ENCODE results near the gene KCNQ1.

Gene KCNQ1

DNA sequence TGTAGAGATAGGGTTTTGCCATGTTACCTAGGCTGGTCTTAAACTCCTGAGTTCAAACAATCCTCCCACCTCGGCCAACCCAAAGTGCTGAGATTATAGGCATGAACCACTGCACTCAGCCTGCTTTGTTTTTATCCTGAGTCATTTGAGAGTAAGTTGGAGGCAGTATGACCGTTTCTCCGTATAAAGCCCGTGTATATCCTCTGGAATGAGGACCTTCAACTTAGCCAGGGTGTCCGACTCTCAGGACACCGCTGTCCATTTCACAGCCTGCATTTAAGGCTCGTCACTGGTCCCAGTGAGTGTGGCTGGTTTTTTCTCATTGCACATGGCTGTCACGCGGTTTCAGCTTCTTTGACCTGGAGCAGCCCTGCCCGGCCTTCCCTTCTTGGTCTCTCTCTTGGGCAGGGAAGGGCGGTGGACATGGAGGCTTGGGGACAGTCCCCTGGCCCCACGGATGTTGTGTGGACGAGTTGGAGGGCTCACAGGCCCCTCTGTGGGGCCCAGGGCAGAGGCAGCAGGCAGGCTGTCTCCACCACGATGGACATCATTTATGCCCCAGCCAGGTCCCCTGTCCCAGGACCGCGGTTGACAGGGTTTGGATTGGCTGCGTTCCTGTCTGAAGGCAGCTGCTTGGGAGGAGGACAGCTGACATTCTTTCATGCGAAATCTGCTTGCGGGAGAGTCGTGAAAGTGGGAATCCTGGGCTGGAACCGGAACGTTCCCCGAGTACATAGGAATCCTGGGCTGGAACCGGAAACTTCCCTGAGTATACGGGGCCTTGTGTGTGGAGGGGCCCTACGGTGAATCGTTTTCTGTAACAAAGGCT, 93.3 kb downstream of the KCNQ1 start:
- TF ChIP-seq GATA3 (IDR thresholded peaks at IDR 0.05; ENCODE audit: low read depth, low read length), result no peak
- no peak for TF ChIP-seq GATA2 (IDR thresholded peaks at IDR 0.05; ENCODE audit: low read depth, low read length)

DNA sequence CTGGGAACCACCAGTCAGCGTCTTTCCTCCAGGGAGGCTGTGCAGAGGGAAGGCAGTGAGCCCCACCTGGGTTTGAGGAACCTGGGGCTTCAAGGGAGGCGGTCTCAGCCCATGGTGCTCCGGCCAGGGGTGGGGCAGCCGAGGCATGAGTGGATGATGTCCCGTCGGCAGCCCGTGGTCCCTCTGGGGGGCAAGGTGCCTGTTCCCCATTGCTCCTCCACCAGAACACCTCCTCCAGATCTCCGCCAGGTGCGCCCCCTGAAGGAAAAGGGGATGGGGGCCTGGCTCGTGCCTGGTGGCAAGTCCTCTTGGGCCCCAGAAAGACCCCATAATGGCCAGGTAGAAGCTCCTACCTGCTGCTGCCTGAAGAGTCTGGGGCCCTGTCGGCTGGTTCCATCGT, 94.1 kb downstream of the KCNQ1 start:
- TF ChIP-seq GATA3 (IDR thresholded peaks at IDR 0.05; ENCODE audit: low read depth, low read length) (no peak), GATA2 (IDR thresholded peaks at IDR 0.05; ENCODE audit: low read depth, low read length) (no peak)

DNA sequence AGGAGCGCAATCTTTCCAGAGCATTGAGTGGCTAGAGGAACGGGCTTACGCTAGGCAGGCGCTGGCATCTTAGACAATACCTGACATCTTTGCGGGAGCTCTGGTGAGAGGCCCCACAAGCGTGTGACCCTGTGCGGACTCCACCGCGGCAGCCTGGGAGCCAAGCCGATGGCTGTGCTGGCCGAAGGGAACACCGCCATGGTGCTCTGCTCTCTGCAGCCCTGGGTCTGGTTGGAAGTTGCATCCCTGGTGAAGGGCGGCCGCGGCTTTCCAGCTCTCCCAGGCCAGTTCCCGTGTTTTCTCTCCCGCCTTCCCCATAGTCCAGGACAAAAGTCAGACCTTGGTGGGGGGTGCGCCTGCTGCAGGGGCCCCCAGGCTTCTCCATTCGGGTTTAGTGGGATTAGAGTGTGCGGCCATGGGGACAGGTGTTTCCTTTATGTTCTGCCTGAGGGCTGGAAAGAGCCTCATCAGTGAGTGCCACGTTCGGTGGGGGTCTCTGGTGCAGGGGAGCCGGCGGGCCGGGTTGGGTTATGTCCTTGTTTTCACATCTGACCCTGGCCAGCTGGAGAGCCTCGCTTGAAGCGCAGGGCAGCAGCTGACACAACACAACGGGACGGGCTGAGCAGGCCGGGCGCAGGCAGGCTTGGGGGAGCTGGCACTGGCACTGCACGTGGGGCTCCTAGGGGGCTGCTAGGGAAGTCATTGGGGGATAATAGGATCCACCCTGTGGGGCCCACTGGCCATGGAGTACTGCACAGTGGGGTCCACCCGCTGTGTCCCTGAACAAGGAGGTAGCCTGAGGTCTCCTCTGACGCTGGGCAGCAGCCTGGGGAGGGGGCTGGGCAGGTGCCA, 94.8 kb downstream of the KCNQ1 start:
- TF ChIP-seq GATA2 (IDR thresholded peaks at IDR 0.05; ENCODE audit: low read depth, low read length), result no peak
- no peak for TF ChIP-seq GATA3 (IDR thresholded peaks at IDR 0.05; ENCODE audit: low read depth, low read length)

DNA sequence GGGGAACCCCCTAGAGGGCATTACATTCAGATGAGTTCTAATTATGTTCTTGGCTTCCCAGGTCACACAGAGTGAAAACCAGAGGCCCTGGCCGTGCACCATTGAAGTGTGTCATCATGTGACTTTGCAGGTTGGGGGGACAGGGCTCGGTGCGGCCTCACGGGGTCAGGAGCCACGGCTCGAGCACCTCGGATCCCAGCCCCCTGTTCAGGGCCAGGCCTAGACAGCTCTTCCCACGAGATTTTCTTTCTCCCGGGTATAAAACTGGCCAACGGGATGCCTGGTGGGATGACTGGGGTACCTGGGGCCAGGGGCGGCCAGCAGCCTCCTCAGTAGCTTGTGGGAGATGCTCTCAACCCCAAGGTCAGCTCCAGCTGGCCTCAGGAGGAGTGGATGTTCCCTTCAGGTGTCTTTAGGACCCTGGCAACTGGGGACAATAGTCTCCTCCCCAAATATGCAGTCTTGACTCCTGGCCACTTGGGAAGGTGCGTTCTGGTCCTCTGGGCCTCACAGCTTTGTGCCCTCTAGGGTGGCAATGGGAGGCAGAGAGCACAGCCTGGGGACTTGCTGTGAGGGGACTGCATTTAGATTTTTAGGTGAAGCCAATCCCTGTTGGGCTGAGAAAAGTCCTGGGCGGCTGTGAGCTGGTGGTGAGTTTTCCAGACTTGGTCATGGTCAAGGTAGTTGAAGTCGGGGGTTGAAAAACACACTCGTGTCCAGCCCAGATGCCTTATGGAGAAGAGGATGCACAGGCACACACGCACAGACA, 95.6 kb downstream of the KCNQ1 start:
- no peak for TF ChIP-seq GATA2 (IDR thresholded peaks at IDR 0.05; ENCODE audit: low read depth, low read length)
- no peak for TF ChIP-seq GATA3 (IDR thresholded peaks at IDR 0.05; ENCODE audit: low read depth, low read length)

DNA sequence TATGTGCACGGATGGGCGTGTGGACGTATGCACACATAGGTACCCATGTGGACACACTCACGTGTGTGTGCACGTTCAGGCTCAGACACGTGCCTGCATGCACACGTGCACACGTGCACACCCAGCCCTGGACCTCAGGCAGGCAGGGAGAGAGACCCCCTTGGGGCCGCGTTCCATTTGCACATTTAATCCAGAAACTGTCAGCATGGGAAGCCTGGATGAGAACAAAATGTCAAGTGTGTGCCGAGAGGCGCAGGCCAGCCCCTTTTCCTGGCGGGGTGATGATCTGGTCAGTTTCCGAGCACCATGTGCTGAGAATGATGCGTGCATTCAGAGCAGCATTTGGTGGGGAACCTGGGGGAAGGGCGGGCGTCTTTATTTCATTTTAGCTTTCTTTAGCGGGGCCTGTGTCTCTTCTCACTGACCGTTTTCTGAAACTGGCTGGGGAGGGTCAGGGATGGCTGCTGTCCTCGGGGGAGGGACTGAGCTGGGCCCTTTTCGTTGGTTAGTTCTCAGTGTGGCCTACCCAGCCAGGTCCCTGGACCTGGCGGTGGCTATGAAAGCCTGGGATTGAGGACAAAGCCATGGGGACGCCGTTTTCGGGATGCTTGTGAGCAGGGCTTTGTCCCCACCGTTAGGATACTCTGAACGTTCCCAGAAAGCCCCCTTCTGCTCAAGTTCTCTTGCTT, 96.3 kb downstream of the KCNQ1 start:
- TF ChIP-seq GATA3 (IDR thresholded peaks at IDR 0.05; ENCODE audit: low read depth, low read length), result no peak
- no peak for TF ChIP-seq GATA2 (IDR thresholded peaks at IDR 0.05; ENCODE audit: low read depth, low read length)

DNA sequence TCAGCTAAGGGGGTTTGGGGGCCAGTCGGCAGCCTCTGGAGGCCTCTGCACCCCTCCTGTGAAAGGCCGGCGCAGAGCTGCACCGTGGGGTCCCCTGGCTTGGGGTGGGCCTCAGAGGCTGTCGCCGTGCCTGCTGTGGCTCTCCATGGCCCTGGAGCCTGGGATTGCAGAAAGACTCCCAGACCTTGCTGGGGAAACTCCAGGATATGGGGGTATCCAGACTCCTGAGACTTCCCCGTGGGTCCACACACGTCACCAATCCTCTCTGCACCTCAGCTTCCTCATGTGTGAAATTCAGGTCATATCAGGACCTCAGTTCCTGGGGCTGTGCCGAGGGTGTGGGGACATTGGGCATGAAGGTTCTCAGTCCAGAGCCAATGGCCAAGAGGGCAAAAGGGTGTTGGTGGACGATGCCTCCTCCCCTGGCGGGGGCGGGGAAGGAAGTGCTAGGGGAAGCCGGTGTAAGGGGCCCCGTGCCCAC, 97.1 kb downstream of the KCNQ1 start:
- TF ChIP-seq GATA2 (IDR thresholded peaks at IDR 0.05; ENCODE audit: low read depth, low read length) (no peak), GATA3 (IDR thresholded peaks at IDR 0.05; ENCODE audit: low read depth, low read length) (no peak)

DNA sequence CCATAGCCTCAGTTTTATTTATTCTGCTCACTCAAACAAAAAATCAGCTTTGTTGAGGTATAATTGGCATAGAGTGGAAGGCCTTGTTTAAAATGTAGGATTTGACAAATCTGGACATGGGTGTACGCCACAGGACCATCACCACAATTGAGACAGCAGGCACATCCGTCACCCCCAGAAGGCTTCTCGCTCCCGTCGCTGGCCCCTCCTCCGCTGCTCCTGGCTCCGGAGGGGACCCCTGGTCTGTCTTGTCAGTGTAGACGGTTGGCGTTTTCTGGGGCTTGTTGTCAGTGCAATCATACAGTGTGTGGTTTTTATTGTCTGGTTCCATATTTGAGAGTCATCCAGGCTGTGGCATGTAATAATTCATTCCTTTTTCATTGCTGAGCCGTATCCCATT, 97.6 kb downstream of the KCNQ1 start:
- no peak for TF ChIP-seq GATA3 (IDR thresholded peaks at IDR 0.05; ENCODE audit: low read depth, low read length)

DNA sequence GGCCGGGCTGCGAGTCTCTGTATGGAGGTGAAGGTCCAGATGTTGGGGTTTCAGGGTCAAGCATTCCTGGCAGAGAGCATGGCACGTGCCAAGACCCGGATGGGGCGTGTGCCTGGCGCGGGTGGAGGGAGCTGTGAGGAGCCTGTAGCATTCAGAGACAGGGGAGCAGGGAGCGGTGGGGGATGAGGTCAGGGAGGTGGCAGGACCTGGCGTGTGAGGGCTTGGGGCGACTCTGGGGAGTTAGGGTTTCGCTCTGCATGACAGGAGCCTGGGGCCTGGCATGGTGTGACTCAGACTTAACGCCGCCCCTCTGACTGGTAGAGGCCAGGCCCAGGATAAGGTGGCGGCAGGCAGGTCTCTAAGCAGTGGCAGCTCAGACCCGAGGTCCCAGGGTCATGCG, 103.0 kb downstream of the KCNQ1 start:
- TF ChIP-seq GATA2 (IDR thresholded peaks at IDR 0.05; ENCODE audit: low read depth, low read length) (no peak), GATA3 (IDR thresholded peaks at IDR 0.05; ENCODE audit: low read depth, low read length) (no peak)

DNA sequence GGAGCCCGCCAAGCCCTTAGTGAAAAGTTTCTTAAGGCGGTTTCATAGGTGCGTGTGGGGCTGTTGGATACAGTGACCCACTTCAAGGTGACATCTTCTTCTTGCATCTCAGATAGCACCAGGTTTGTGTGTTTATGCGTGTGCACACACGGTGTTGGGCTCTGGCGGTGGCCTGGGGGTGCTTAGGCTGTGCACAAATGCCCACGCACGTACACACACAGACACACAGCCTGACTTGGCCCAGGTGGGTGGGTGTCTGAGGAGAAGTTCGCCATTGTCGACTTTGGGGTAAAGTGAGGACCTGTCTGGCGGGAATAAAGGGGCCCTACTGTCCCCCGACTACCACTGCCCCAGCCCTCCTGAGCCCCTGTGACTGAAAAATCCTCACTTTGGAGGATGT, 103.8 kb downstream of the KCNQ1 start:
- TF ChIP-seq GATA3 (IDR thresholded peaks at IDR 0.05; ENCODE audit: low read depth, low read length), result no peak
- no peak for TF ChIP-seq GATA2 (IDR thresholded peaks at IDR 0.05; ENCODE audit: low read depth, low read length)

DNA sequence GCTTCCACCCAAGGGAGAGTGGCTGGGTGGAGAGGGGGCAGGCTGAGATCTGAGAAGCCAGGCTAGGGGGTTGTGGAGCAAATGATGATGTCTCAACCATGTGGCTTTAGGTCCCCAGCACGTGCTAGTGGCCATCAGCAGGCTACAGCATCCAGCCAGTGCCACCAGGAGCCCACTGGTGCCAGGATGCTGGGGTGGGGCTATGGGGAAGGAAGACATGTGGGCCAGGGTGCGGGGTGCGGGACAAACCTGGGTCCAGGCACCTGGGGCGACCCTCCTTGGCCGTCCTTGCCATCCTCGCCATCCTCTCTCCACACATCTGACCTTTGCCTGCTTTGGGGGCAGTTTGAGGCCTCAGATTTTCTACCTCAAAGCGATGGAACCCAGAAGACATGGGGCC, 104.3 kb downstream of the KCNQ1 start:
- TF ChIP-seq GATA2 (IDR thresholded peaks at IDR 0.05; ENCODE audit: low read depth, low read length), result no peak
- no peak for TF ChIP-seq GATA3 (IDR thresholded peaks at IDR 0.05; ENCODE audit: low read depth, low read length)

DNA sequence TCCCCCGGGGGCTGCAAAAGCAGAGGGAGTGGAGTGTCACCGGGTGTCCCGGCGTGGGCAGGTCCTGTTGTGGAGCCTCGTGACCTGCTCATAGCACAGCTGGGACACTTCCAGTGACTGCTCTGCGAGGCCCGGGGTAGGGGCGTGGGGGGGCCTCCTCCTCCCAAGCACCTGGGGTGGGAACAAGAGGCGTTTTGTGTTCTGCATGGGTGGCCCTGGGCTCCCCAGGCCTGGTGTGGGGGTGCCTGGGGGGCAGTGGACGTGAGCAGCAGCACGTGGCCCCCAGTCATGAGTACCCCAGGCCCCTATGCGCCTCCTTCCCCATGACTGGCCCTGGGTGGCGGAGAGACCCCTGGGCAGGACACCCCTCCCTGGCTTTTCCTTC, 104.7 kb downstream of the KCNQ1 start:
- TF ChIP-seq GATA2 (IDR thresholded peaks at IDR 0.05; ENCODE audit: low read depth, low read length), result no peak
- TF ChIP-seq GATA3 (IDR thresholded peaks at IDR 0.05; ENCODE audit: low read depth, low read length), result no peak

DNA sequence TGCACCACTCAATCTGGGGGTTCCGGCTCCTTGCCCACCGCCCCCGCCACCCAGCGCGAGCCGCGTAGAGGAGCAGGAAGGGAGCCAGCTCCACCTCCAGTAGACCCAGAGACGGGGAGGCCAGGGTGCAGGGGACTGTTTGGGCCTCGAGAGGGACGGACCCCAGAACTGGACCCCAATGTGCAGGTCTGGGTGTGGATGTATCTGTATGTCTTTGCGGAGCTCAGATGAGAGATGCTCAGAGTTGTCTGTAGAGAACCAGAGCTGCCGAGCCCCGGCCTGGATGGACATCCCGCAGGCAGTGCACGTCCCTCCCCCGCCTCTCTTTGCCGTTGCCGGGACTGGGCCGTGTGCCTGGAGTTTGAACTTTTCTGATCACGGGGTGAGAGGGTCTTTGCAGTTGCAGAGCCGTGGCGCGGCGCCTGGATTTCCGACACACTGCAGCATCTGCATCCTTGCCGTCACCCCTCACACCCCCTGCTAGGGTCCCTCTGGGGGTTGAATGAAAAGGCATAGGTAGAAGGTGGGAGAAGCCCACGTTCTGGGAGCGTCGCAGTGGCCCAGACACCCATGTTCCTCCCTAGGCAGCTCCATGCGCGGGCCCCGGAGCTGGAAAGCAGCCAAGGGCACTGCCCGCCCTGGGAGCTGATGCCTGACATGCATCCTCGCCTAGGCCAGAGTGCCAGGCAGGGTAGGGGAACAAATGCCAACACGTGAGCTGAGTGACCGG, 105.2 kb downstream of the KCNQ1 start:
- TF ChIP-seq GATA3 (IDR thresholded peaks at IDR 0.05; ENCODE audit: low read depth, low read length) (no peak), GATA2 (IDR thresholded peaks at IDR 0.05; ENCODE audit: low read depth, low read length) (no peak)

DNA sequence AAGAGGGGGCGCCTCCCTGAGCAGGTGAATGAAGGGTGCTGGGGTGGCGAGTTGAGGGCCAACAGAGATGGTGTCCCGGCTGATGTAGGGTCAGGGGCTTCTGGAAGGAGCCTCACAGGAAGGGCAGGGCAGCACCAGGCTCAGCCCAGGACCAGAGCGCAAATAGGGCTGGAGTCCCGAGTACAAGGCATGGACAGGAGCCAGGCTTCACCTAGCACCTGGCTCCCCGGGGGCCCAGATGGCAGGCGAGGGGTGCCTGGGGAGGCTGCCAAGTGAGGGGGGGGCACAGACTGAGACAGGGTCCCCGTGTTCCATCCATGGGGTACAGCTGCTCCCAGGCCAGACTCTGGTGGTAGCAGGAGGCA, 105.8 kb downstream of the KCNQ1 start:
- TF ChIP-seq GATA2 (IDR thresholded peaks at IDR 0.05; ENCODE audit: low read depth, low read length), result no peak
- TF ChIP-seq GATA3 (IDR thresholded peaks at IDR 0.05; ENCODE audit: low read depth, low read length), result no peak
